WTC11 (cell line): ENCODE results near the gene PGAP2. TPM values are rescaled to one million over a fixed set of nuclear protein-coding genes. Genes with fewer than 3 reads are reported as not detected.

Source experiments
- ATAC-seq: fragments of 200-7000 bp; cut with Tn5 transposase; 2 replicates; pipeline ENCODE4 v1.10.0; 2021; ENCODE audit warnings: mild to moderate bottlenecking, moderate library complexity
- CTCF ChIA-PET: fragments of 300-600 bp; sonication (Branson Sonifier 250); formaldehyde crosslinking; loops from one replicate; lab custom pipeline; 2021; ENCODE audit warnings: antibody characterized with exemption; lab: Charles Lee
- POLR2A ChIA-PET: fragments of 350-600 bp; sonication (Branson Sonifier 250); formaldehyde crosslinking; loops from one replicate; lab custom pipeline; 2021; ENCODE audit warnings: antibody characterized with exemption; lab: Charles Lee
- DNase-seq: peaks from one replicate; pipeline ENCODE4 v3.0.0; 2021; ENCODE audit warnings: low spot score
- H3K27ac Mint-ChIP-seq: 2 replicates; pipeline ENCODE4 v1.8.0; 2021; ENCODE audit warnings: mixed read lengths
- H3K27me3 Mint-ChIP-seq: 2 replicates; pipeline ENCODE4 v1.8.0; 2021; ENCODE audit warnings: low read depth, mild to moderate bottlenecking, moderate library complexity, mixed read lengths
- H3K36me3 Mint-ChIP-seq: 2 replicates; pipeline ENCODE4 v1.8.0; 2021; ENCODE audit warnings: mixed read lengths
- H3K4me1 Mint-ChIP-seq: 2 replicates; pipeline ENCODE4 v1.8.0; 2022; ENCODE audit warnings: mixed read lengths
- H3K4me3 Mint-ChIP-seq: 2 replicates; pipeline ENCODE4 v1.8.0; 2021; ENCODE audit warnings: mild to moderate bottlenecking, moderate library complexity, mixed read lengths
- H3K9me3 Mint-ChIP-seq: 2 replicates; pipeline ENCODE4 v1.8.0; 2021; ENCODE audit warnings: mixed read lengths
- FOXJ3 ChIP-seq: sonication (generic); formaldehyde crosslinking; IDR thresholded peaks from 2 replicates; pipeline ENCODE4 v1.9.0; 2021; ENCODE audit warnings: missing genetic modification reagents, mild to moderate bottlenecking, borderline replicate concordance
- GTF2I ChIP-seq: fragments of 250-450 bp; sonication (Bioruptor Pico); conservative IDR thresholded peaks from 2 replicates; pipeline ENCODE4 v1.4.0; 2021; ENCODE audit warnings: mild to moderate bottlenecking
- PREB ChIP-seq: sonication (generic); formaldehyde crosslinking; IDR thresholded peaks from 2 replicates; pipeline ENCODE4 v1.8.1; 2022; ENCODE audit warnings: mild to moderate bottlenecking, missing genetic modification reagents, moderate library complexity, borderline replicate concordance
- ZBTB21 ChIP-seq: sonication (generic); formaldehyde crosslinking; IDR thresholded peaks from 2 replicates; pipeline ENCODE4 v1.8.1; 2023; ENCODE audit warnings: mild to moderate bottlenecking, missing genetic modification reagents, borderline replicate concordance
- ZNF138 ChIP-seq: sonication (generic); formaldehyde crosslinking; conservative IDR thresholded peaks from 2 replicates; pipeline ENCODE4 v1.8.1; 2022; ENCODE audit warnings: mild to moderate bottlenecking, moderate library complexity, missing genetic modification reagents
- ZNF671 ChIP-seq: fragments of 250-450 bp; sonication (Bioruptor Pico); IDR thresholded peaks from 2 replicates; pipeline ENCODE4 v1.8.0; 2021; ENCODE audit warnings: mild to moderate bottlenecking
- ZSCAN18 ChIP-seq: fragments of 250-450 bp; sonication (Bioruptor Pico); IDR thresholded peaks from 2 replicates; pipeline ENCODE4 v2.1.2; 2022; ENCODE audit warnings: mild to moderate bottlenecking, moderate library complexity
- total RNA-seq: library from RNA; stranded (reverse); gene quantifications from 3 replicates; pipeline ENCODE4 v1.2.3, GENCODE V29; 2021
- TF ChIP-seq, protein P1 (sequence below): sonication (generic); formaldehyde crosslinking; IDR thresholded peaks from 2 replicates; pipeline ENCODE4 v1.8.0; 2023; ENCODE audit warnings: missing genetic modification reagents, mild to moderate bottlenecking, borderline replicate concordance
- TF ChIP-seq, protein P2 (sequence below): fragments of 250-450 bp; sonication (Bioruptor Pico); IDR thresholded peaks from 2 replicates; pipeline ENCODE4 v1.8.0; 2021; ENCODE audit warnings: mild to moderate bottlenecking
- TF ChIP-seq, protein P3 (sequence below): sonication (generic); formaldehyde crosslinking; IDR thresholded peaks from 2 replicates; pipeline ENCODE4 v1.8.1; 2022; ENCODE audit warnings: low read depth, missing genetic modification reagents, borderline replicate concordance

The PGAP2 gene
- total RNA-seq, 1 experiment from 2014 or later, result 43.0 TPM

DNA sequence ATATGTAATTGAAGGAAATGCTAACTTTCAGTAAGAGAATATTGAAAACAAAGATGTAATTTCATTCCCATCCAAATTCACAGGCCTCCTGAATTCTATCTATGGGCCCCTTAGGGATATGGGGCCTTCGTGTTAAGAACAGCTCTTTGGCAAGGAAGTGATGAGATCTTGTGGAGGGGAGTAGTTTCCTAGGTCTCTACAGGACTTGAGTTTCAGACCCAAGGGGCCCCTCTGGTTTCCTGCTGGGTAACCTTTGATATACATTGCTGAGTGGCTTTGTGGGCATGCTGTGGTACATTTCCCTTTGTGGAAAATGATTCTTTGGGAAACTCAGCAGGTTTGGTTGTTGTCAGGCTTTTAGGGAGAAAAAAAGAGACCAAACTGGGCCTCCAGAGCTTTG is 53.3 kb downstream of the PGAP2 start:
- H3K9me3 Mint-ChIP-seq, result no peaks in the 10 kb centered on the region
- CTCF ChIA-PET, result interaction anchor here (0.6 to 1.8 kb wide), 4 partner anchors 11 to 21 kb away, joined by 3 to 8 read pairs (median 4); partner anchors contain the start of gene RHOG

More for the DNA sequence above, 53.3 kb downstream of the PGAP2 start:
- no peak for DNase-seq
- no peak for TF ChIP-seq ZNF138 (CRISPR knock-in tag)
- TF ChIP-seq, protein P1, sequence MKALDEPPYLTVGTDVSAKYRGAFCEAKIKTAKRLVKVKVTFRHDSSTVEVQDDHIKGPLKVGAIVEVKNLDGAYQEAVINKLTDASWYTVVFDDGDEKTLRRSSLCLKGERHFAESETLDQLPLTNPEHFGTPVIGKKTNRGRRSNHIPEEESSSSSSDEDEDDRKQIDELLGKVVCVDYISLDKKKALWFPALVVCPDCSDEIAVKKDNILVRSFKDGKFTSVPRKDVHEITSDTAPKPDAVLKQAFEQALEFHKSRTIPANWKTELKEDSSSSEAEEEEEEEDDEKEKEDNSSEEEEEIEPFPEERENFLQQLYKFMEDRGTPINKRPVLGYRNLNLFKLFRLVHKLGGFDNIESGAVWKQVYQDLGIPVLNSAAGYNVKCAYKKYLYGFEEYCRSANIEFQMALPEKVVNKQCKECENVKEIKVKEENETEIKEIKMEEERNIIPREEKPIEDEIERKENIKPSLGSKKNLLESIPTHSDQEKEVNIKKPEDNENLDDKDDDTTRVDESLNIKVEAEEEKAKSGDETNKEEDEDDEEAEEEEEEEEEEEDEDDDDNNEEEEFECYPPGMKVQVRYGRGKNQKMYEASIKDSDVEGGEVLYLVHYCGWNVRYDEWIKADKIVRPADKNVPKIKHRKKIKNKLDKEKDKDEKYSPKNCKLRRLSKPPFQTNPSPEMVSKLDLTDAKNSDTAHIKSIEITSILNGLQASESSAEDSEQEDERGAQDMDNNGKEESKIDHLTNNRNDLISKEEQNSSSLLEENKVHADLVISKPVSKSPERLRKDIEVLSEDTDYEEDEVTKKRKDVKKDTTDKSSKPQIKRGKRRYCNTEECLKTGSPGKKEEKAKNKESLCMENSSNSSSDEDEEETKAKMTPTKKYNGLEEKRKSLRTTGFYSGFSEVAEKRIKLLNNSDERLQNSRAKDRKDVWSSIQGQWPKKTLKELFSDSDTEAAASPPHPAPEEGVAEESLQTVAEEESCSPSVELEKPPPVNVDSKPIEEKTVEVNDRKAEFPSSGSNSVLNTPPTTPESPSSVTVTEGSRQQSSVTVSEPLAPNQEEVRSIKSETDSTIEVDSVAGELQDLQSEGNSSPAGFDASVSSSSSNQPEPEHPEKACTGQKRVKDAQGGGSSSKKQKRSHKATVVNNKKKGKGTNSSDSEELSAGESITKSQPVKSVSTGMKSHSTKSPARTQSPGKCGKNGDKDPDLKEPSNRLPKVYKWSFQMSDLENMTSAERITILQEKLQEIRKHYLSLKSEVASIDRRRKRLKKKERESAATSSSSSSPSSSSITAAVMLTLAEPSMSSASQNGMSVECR (CRISPR knock-in tag), result no peak
- no peak for TF ChIP-seq ZBTB21 (CRISPR knock-in tag)
- no peak for TF ChIP-seq GTF2I
- no peak for TF ChIP-seq PREB
- no peak for TF ChIP-seq FOXJ3 (CRISPR knock-in tag)
- no peak for TF ChIP-seq ZSCAN18 (CRISPR knock-in tag)
- TF ChIP-seq ZNF671, result no peak
- TF ChIP-seq, protein P2, sequence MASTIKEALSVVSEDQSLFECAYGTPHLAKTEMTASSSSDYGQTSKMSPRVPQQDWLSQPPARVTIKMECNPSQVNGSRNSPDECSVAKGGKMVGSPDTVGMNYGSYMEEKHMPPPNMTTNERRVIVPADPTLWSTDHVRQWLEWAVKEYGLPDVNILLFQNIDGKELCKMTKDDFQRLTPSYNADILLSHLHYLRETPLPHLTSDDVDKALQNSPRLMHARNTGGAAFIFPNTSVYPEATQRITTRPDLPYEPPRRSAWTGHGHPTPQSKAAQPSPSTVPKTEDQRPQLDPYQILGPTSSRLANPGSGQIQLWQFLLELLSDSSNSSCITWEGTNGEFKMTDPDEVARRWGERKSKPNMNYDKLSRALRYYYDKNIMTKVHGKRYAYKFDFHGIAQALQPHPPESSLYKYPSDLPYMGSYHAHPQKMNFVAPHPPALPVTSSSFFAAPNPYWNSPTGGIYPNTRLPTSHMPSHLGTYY (CRISPR knock-in tag), result no peak
- TF ChIP-seq, protein P3, sequence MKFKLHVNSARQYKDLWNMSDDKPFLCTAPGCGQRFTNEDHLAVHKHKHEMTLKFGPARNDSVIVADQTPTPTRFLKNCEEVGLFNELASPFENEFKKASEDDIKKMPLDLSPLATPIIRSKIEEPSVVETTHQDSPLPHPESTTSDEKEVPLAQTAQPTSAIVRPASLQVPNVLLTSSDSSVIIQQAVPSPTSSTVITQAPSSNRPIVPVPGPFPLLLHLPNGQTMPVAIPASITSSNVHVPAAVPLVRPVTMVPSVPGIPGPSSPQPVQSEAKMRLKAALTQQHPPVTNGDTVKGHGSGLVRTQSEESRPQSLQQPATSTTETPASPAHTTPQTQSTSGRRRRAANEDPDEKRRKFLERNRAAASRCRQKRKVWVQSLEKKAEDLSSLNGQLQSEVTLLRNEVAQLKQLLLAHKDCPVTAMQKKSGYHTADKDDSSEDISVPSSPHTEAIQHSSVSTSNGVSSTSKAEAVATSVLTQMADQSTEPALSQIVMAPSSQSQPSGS, result no peak
- Mint-ChIP-seq H3K36me3 (no peaks in the 10 kb centered on the region), H3K27me3 (peaks cover 29% of the 10 kb centered on the region), H3K4me1 (peaks cover 55% of the 10 kb centered on the region), H3K27ac (0 out of 2 replicates have a peak overlapping the region, but pooled peaks have one; percentile 50), H3K4me3 (peak overlapping the region; percentile 34; the same call in 1 of the 2 replicates)
- peak; percentile 27; the same call in 1 of the 2 replicates for ATAC-seq
- POLR2A ChIA-PET, result interaction anchor here (0.7 kb wide), 1 partner anchor 206 kb away, joined by 3 read pairs; no protein-coding TSS in a partner anchor
